Thyroid gland (tissue), 4 donors: Measurements from ENCODE around the gene ADAM33.

ENCODE experiments used
- CTCF ChIP-seq, 6 experiments: fragments of 200-600 bp in 3 of 6; fragments of 450-650 bp in 3 of 6; sonication (generic) in 3 of 6; IDR thresholded peaks; one replicate each; pipeline ENCODE4 v1.5.1; 2016 to 2019; ENCODE audit warnings: antibody characterized with exemption in 6 of 6, mild to moderate bottlenecking in 2 of 6, inconsistent platforms in 1 of 6, moderate library complexity in 1 of 6
- POLR2A ChIP-seq, 2 donors: fragments of 450-650 bp; IDR thresholded peaks; one replicate each; pipeline ENCODE4 v1.6.1; 2017; ENCODE audit warnings: antibody characterized with exemption in 2 of 2, mild to moderate bottlenecking in 2 of 2, moderate library complexity in 1 of 2

DNA sequence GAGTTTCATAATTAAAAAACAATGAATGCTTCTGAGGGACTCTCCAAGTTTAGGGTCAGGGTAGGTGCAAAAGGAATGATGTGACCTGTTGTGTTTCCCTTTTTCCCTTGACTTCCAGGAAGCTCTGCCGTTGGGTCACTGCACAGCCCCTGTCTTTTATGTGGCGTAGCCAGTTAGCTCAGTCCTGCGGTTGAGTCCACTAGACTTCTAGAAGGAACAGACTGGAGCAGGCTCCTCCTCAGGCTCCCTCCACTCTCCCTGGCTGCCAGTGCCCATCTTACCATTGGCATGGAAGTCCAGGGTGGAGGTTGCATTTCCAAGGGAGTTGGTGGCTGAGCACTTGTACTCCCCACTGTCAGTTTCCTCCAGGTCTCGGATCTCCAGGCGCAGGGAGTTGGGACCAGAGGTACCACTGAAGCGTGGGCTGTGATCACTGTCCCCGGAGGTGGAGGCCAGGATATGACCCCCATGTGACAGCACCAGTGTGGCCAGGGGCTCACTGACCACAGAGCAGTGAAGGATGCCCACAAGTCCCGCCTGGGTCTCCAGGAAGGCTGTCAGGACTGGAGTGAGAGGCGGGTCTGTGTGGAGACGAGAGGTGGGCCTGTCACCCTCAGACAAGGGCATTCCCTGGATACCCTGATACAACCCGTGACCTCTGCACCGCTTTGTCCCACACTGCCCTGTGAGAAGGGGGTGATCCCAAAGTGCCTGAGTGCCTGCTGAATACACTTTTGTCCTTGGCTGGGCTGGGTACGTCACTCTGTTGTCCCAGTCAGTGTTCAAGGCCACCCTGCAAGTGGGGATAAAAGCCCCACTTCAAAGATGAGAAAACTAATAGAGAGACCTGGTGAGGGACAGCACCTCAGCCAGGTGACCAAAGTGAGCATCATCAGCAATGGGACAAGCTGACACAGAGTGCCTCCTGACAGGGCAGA is 19.5 kb upstream of the ADAM33 start:
- TF ChIP-seq CTCF (IDR thresholded peaks at IDR 0.05) (no peak), POLR2A (IDR thresholded peaks at IDR 0.05) (no peak)
